Amniotic epithelial cell (primary cell): ENCODE measurements around the gene LRRC61.

Experiments used
- DNase-seq: peaks from one replicate; pipeline ENCODE4 v3.0.0-alpha.2; 2010; ENCODE audit warnings: low read depth

LRRC61 gene

DNA sequence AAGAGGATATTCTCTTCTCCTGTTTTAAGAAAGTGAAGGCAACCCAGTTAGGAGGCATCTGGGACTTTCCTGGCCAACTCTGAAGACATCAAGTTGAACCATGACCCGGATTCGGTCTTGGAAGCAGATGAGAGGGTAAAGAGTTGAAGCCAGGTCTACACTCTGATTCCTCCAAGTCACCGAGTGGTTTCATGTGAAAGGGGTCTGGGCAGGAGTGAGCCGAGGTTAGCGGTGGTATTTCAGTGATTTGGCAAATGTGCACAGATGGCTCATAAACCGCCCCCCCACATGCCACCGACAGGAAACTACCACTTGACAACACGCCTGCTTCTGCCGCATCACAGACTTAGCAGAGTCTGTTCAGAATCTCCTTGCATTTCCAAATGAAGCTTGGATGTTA lies 34.1 kb downstream of the LRRC61 start:
- no peak for DNase-seq

DNA sequence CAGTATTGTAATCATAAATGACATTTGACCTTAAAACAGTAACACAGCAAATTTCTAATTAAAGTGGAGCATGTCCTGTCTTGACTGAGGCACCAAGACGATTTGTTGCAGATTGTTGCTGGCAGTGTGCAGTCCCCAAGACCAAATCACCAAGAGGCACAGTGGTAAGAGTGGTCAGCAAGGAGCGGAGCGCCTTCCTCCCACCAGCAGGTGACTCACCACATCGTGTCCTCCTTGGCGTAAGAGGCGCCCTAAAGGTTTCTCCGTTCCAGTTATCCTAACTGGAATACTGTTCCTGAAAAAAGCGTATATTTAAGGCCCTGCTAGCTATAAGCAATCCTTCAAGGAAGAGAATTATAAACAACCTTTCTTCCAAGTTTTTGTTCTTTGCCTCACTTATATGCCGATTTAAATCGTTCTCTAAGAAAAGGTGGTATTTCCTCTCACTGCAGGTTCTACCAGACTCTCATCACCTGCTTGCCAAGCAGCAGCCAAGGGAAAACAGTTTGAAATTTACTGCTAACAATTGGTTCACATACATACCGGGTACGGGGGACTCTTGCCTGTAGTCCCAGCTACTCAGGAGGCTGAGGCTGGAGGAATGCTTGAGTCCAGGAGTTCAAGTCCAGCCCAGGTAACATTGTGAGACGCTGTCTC lies 34.7 kb downstream of the LRRC61 start:
- DNase-seq = peak; percentile 42

- no peak for DNase-seq
Measured at GRCh38 chr7:150358433-150358832, 35.3 kb downstream of the LRRC61 start.

DNA sequence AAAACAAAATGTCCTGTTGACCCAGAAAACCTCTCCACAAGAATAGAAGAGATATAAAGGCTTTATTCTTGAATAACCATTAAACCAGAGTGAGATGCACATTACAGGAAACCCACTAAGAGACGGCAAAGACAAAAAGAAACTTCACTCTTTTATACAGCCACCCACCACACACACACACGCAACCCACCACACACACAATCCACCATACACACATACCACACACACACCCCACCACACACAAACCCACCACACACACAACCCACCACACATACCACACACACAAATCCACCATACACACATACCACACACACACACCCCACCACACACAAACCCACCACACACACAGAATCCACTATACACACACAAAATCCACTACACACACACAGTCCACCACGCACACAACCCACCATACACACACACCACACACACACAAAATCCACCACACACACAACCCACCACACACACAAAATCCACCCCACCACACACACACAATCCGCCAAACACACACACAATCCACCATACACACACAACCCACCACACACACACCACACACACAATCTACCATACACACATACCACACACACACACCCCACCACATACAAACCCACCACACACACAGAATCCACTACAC lies 36.0 kb downstream of the LRRC61 start:
- no peak for DNase-seq

GRCh38 chr7:150359622-150360362 lies 36.6 kb downstream of the LRRC61 start:
- DNase-seq = no peak

DNA sequence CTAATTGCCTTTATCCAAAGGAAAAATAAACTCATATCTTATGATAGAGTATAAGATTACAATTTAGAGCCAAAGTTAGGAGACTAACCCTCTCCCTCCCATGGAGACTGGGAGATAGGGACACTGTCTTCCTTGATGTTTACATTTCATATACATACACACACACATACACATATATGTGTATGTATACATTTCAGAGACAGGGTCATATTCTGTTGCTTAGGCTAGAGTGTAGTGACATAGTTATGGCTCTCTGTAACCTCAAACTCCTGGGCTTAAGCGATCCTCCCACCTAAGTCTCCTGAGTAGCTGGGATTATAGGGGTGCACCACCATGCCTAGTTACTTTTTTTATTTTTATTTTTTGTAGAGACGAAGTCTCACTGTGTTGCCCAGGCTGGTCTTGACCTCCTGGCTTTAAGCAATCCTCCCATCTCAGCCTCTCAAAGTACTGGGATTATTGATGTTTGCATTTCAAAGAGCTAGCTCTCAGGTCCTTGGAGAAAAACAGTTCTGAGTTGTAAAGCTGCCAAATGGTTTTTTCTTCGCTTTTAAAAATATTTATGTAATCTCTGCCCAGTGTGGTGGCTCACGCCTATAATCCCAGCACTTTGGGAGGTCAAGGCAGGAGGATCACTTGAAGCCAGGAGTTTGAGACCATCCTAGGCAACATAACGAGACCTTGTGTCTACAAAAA lies 37.4 kb downstream of the LRRC61 start:
- DNase-seq = no peak

- DNase-seq = no peak
Measured at GRCh38 chr7:150361402-150361801, 38.2 kb downstream of the LRRC61 start.

GRCh38 chr7:150361807-150362621 lies 38.9 kb downstream of the LRRC61 start:
- no peak for DNase-seq

- DNase-seq = no peak
Measured at GRCh38 chr7:150363370-150363769, 40.2 kb downstream of the LRRC61 start.

DNA sequence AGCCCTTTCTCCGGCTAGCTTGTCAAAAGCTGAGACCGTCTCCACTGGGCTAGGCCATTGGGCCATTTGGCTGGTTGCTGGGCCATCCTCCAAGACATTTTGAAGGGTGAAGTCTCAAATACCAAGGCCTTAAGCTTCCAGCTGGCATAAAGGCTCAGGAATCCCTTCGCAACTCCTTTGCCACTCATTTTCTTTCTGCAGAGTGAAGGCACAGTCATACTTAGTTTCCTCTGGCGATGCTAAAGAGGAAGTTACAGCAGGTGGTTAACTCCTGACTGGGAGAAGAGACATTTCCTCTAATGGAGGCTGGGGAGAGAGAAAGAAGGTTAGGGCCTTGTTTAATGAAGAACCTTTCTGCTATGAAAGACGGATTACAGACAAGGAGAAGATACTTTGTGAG lies 40.7 kb downstream of the LRRC61 start:
- no peak for DNase-seq

- DNase-seq = no peak
Measured at GRCh38 chr7:150365194-150365593, 42.0 kb downstream of the LRRC61 start.

GRCh38 chr7:150365673-150366398 lies 42.7 kb downstream of the LRRC61 start:
- no peak for DNase-seq

DNA sequence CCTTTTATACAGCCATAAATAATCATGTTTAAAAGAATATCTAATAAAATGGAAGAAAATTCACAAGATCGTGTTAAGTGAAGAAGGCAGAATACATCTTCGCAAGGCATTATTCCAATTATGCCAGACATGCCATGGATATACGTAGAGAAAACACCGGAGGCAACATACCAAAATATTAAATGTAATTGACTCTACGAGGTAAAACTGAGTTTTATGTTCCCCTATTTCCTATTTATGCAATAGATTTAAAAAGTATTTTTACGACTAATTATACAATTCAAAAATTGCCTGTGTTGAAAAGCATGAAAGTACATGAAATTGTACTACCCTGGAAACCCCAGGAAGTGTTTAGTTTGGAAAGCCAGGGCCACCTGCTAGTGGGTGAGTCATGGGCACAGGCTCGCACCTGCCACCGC lies 44.5 kb downstream of the LRRC61 start:
- no peak for DNase-seq

GRCh38 chr7:150368096-150368883 lies 45.1 kb downstream of the LRRC61 start, which contains the start of gene REPIN1:
REPIN1 (plus strand) TSS chr7:150368822; CDS start chr7:150369712, 890 bp downstream.
- peak; percentile 74 for DNase-seq

GRCh38 chr7:150368884-150369747 lies 46.0 kb downstream of the LRRC61 start:
- peak; percentile 68 for DNase-seq

DNA sequence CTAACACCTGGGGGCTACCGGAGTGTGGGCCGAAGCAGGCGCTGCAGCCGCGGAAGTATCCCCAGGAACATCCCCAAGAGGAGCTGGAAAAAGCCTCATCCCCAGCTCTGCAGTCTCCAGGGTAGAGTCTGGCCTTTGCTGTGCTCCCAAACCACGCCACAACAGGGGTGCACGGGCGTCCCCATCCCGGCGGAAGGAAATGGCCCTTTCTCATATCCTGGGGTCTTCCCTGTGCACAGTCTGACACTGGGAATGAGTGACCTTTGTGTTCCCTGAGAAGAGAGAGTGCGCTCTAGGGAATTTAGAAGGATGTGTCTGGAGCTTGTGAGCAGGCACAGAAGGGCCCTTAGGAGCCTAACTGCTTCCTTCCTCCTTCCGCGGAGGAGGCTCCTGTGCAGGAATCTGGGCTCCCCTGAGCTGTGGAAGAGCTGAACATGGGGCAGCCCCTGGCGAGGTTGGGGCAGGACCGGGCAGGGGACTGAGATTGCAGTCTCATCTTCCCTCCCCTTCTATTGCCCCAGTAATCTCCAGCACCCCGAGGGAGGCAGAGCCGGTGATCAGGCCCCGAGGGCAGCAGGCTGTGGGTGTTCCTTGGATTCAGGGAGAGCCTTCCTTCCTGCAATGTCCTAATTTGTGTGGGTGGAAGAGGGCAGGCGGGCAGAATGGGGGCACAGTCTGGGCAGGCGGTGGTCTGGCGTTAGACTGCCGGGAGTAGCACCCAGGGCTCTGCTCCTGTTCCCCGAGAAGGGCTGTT lies 46.8 kb downstream of the LRRC61 start:
- no peak for DNase-seq

GRCh38 chr7:150370612-150371071 lies 47.5 kb downstream of the LRRC61 start:
- DNase-seq = peak; percentile 90
